Measurements from ENCODE around the gene MYZAP.

Gene MYZAP

DNA sequence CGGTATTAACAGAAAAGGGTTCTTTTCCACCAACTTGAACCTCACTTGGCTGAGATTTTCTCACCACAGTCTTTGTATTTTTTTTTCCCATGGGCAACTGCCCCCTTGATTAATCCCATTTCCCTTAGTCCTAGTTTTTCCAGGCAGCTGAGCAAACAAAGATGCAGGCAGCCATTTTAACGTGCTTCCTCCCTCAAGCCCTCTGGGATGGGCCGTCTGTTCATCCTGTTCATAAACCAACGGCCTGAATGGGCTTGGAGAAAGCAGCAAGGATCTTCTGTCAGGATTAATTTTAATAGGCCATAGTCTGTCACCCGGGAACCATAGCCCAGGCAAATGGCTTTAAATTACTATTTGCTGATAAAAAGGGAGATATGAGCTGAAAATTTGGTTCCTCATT is 104.4 kb downstream of the MYZAP start:
- DNase-seq (ENCODE audit: low spot score) (no peak), FAIRE-seq (no peak)

DNA sequence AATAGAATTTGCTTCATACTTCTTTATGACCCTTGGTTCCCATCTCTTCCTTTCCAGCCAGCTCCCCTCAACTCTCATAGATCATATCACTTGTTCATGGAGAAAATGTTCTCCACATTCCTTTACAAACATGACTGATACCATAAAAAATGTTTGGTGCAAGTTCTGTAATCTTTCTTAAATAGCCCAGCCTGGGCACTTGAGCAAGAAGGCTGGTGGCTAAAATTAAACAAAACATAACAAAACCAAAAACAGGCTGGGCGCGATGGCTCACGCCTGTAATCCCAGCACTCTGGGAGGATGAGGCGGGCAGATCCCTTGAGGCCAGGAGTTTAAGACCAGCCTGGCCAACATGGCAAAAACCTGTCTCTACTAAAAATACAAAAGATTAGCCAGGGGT is 105.9 kb downstream of the MYZAP start:
- FAIRE-seq = no peak

GRCh38 chr15:57698243-57698642 is 106.5 kb downstream of the MYZAP start:
- DNase-seq (ENCODE audit: low spot score) (no peak), FAIRE-seq (no peak)

More for the DNA sequence above, 105.9 kb downstream of the MYZAP start:
- no peak for DNase-seq (ENCODE audit: low spot score)

DNA sequence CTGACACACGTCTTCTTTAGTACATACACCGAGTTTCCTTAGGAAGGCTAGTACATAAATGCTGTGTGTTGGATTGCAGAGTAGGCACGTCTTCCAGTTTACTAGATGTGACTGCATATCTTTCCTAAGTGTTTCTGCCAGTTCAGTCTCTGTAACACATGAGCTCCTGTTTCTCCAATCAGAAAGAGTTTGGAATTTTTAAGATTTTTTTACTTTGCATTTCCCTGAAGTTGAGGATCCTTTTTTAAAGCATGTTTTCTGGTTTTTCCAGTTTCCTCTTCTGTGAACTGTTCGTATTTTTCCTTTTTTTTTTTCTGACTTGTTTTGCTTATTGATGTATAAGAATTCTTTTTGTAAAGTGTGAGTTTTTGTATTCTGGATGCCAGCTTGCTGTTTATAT is 107.3 kb downstream of the MYZAP start:
- DNase-seq (ENCODE audit: low spot score) (no peak), FAIRE-seq (no peak)

- no peak for FAIRE-seq
- no peak for DNase-seq (ENCODE audit: low spot score)
Observed at GRCh38 chr15:57703387-57703786, 111.7 kb downstream of the MYZAP start.

GRCh38 chr15:57704441-57704840 is 112.7 kb downstream of the MYZAP start:
- FAIRE-seq = no peak
- DNase-seq (ENCODE audit: low spot score) = no peak

DNA sequence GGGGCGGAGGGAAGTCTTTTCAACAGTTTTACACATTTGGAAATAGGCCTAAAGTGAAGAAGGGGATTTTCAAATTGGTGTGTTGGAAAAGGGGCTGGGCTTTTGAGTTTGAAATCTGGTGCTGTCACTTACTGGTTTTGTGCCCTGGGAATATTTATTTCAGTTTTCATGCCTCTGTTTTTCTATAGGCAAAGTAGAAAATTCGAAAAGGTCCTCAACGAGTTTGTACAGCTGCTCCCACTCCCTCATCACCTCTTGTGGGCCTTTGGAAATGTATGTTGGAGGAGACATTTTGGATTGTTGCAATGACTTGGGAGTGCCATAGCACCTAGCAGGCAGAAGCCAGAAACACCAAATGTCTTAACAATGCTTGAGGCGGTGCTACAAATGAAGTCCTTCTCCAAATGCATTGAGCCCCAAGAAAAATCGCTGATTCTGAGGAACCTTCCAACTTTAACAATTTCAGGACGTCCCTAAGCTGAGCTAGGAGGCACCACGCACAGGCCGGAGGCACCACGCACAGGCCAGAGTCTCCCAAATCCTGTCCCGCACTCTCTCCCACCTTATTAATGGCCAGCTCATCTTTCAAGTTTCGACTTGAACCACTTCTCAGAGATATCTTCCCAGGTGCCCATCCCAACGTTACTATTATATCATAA is 114.2 kb downstream of the MYZAP start:
- DNase-seq (ENCODE audit: low spot score) (no peak), FAIRE-seq (no peak)

DNA sequence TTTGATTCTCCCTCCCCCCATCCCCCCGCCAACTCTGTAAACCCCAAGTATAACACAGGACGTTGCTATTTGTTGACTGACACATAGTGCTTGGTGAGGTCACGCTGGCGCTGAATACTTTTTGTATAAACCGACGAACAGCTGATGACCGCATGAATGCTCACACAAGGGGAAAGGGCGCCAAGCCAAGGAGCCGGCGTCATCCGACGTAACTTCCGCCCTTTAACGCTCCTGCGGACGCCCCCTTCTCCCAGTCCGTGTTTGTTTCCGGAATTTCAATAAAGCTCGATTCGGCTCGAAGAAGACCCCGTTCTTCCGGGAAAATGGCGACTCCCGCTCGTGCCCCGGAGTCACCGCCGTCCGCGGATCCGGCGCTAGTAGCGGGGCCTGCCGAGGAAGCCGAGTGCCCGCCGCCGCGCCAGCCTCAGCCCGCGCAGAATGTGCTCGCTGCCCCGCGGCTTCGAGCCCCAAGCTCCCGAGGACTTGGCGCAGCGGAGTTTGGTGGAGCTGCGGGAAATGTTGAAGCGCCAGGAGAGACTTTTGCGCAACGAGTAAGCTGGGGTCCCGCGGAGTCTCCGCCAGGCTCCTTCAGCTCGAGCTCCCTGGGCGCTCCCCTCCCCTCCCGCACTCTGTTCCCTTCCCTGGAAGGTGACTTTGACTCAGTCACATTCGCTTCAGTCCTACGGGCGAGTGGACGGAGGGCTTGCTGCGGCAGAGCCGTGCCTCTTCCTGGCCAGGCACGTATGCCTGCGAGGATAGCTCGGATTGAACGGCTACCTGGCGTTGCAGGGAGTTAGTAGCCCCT is 114.9 kb downstream of the MYZAP start, which contains the start of gene POLR2M:
Gene POLR2M, plus strand, starts transcription at position 310 of the 805 bp plus-strand sequence. Its CDS starts 129 bp downstream, at position 439.
- DNase-seq (ENCODE audit: low spot score) (peak; percentile 90), FAIRE-seq (peak; percentile 67)

DNA sequence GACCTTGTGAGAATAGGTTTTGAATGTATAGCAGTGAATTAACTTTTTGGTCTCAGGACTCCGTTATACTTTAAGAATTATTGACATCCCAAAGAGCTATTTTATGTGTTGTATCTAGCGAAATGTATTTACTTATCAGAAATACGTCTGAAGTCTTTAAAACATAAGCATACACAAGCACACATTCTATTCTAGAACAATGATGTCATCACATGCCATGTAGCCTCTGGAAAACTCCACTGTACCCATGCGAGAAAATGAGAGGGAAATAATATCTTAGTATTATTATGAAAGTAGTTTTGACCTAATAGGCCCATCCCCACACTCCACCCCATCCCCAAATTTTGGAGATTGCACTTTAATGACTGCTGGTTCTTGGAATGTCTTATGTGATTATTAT is 116.3 kb downstream of the MYZAP start:
- DNase-seq (ENCODE audit: low spot score) (no peak), FAIRE-seq (no peak)

- FAIRE-seq (no peak), DNase-seq (ENCODE audit: low spot score) (no peak)
Observed at GRCh38 chr15:57718309-57718708, 126.6 kb downstream of the MYZAP start.

DNA sequence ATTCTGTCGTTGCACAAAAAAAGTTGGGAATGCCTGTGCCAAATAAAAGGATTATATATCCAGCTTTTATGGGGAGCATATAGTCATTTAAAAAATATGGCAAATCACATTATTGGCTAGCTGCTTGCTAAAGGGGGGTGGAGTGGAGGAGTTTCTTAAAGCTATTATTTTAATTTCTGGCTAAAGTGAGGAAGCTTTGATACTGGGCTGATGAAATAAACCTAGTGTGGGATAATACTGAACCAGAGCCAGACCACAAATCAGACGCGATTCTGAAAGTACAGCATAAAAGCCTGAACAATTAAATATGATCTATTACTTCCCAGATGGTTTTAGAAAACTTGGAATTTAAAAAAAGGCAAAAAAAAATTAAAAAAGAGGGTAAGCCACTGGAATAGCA is 129.2 kb downstream of the MYZAP start:
- DNase-seq (ENCODE audit: low spot score) (no peak), FAIRE-seq (no peak)

DNA sequence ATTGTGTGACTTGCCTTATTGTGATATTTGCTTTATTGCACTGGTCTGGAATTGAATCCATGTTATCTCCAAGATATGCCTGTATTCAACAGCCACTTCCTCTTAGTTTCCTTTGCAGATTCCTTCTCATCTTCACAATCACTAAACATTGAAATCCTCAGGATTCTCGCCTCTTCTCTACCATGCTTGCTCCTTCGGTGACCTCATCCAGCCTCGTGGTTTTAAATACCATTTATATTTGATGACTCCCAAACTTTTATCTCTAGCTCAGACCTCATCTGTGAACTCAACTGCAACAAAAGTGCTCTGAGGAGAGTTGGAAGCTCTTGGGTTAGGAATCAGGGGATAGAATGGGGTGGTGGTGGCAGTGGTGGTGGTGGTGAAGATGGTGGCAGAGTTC is 134.7 kb downstream of the MYZAP start:
- DNase-seq (ENCODE audit: low spot score) = peak; percentile 40
- FAIRE-seq = no peak

DNA sequence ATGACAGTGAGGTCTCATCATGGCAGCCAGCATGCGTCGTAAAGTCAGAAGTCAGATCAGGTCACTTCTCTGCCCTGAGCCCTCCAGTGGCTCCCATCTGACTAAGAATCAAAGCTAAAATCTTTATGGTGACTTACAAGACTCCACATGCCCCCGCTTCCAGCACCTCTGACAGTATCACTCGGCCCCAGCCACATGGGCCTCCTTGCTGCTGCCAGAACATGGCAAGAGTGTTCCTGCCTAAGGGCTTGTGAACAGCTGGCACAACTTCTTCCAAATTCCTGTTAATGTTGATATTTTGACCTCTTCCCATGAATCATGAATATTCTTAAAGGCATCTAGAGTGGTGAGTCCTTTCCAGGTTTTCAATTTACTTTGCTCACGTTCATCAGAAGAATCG is 135.3 kb downstream of the MYZAP start:
- DNase-seq (ENCODE audit: low spot score) (no peak), FAIRE-seq (no peak)

DNA sequence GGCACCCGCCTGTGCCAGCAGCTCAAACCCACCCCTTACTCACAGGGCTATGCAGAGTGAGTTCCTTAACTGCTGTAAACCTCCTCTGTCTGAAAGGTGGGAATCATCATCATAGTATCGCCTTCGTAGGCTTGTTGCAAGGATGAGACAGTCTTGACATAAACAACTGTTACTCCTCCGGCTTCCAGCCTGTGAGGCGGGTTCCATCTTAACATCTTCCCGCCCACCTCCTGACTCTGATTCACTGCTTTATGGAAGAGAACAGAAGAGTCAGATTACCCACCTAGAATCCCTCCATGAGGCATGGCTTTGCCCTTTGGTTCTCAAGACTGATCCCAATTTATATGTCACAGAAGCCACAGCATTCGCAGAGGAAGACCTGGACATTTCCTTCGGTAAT is 136.7 kb downstream of the MYZAP start:
- DNase-seq (ENCODE audit: low spot score) (no peak), FAIRE-seq (no peak)

GRCh38 chr15:57730876-57731275 is 139.2 kb downstream of the MYZAP start:
- FAIRE-seq = no peak
- no peak for DNase-seq (ENCODE audit: low spot score)

GRCh38 chr15:57731530-57732103 is 139.9 kb downstream of the MYZAP start:
- no peak for FAIRE-seq

GRCh38 chr15:57732526-57733331 is 141.0 kb downstream of the MYZAP start:
- peak; percentile 50 for FAIRE-seq

More at GRCh38 chr15:57731530-57732103, 139.9 kb downstream of the MYZAP start:
- DNase-seq (ENCODE audit: low spot score) = no peak

GRCh38 chr15:57734860-57735259 is 143.2 kb downstream of the MYZAP start:
- no peak for FAIRE-seq
- no peak for DNase-seq (ENCODE audit: low spot score)

More at GRCh38 chr15:57732526-57733331, 141.0 kb downstream of the MYZAP start:
- DNase-seq (ENCODE audit: low spot score) = peak; percentile 10
